Spleen (tissue), 11 donors: ENCODE measurements around the gene SLC4A2. TPM values are rescaled to one million over a fixed set of nuclear protein-coding genes. Genes with fewer than 3 reads are reported as not detected.

Source experiments
- DNase-seq: peaks from one replicate; pipeline ENCODE4 v3.0.0-alpha.2; 2020
- H3K27ac ChIP-seq, 8 donors: fragments of 200-600 bp; sonication (generic) in 7 of 8; 1 replicate in 4 of 8; 2 replicates in 4 of 8; pipeline versions ENCODE4 v1.5.0 to v1.8.0; 2016 to 2021; ENCODE audit warnings: inconsistent platforms in 4 of 8, mild to moderate bottlenecking in 4 of 8, moderate library complexity in 1 of 8
- H3K27me3 ChIP-seq, 7 donors: fragments of 200-600 bp; sonication (generic) in 6 of 7; replicated peaks in 1 of 7; 1 replicate in 4 of 7; 2 replicates in 3 of 7; pipeline versions ENCODE4 v1.5.0 to v1.8.0; 2016 to 2021; ENCODE audit warnings: inconsistent platforms in 3 of 7, mild to moderate bottlenecking in 1 of 7
- H3K36me3 ChIP-seq, 6 donors: fragments of 200-600 bp; sonication (generic) in 5 of 6; 1 replicate in 4 of 6; 2 replicates in 2 of 6; pipeline versions ENCODE4 v1.5.0 to v1.8.0; 2016 to 2021; ENCODE audit warnings: inconsistent platforms in 2 of 6
- H3K4me1 ChIP-seq, 6 donors: fragments of 200-600 bp; sonication (generic) in 5 of 6; 1 replicate in 3 of 6; 2 replicates in 3 of 6; pipeline versions ENCODE4 v1.5.0 to v1.8.0; 2016 to 2021; ENCODE audit warnings: inconsistent platforms in 3 of 6
- H3K4me3 ChIP-seq, 8 donors: fragments of 200-600 bp; sonication (generic) in 7 of 8; 1 replicate in 4 of 8; 2 replicates in 4 of 8; pipeline versions ENCODE4 v1.5.0 to v1.8.0; 2016 to 2021; ENCODE audit warnings: inconsistent platforms in 4 of 8, mild to moderate bottlenecking in 4 of 8, moderate library complexity in 2 of 8
- H3K9me3 ChIP-seq, 8 donors: fragments of 200-600 bp; sonication (generic) in 7 of 8; 1 replicate in 4 of 8; 2 replicates in 4 of 8; pipeline versions ENCODE4 v1.5.0 to v1.8.0; 2016 to 2021; ENCODE audit warnings: inconsistent platforms in 4 of 8
- POLR2A ChIP-seq, 3 donors: fragments of 450-650 bp; IDR thresholded peaks; one replicate each; pipeline ENCODE4 v1.5.1; 2017; ENCODE audit warnings: antibody characterized with exemption in 3 of 3, mild to moderate bottlenecking in 1 of 3
- POLR2AphosphoS5 ChIP-seq, 3 donors: sonication (generic); formaldehyde crosslinking; IDR thresholded peaks; one replicate each; pipeline ENCODE4 v1.5.1; 2017; ENCODE audit warnings: antibody characterized with exemption in 3 of 3
- WGBS, 5 donors: extraction: QIAGEN DNeasy Blood & Tissue Kit in 3 of 5; methylation state at CpG; one replicate each; pipeline versions ENCODE4 v1.1.5 to v1.1.7; 2013 to 2018; 5-methylcytosine and 5-hydroxymethylcytosine counted together
- intact Hi-C: fragments of 100-400 bp; cut with DNase I; formaldehyde crosslinking; loops from one replicate; pipeline ENCODE4 v1.15.0; 2023; ENCODE audit warnings: low total_unique reads
- polyA plus RNA-seq, 3 donors: library from polyadenylated mRNA; stranded (reverse); fragments of 200-250 nt; gene quantifications; one replicate each; pipeline ENCODE4 v1.2.1, GENCODE V29; 2013
- total RNA-seq, 7 donors: library from RNA; depleted of rRNA in 3 of 7; stranded (reverse); fragments of >200 nt in 3 of 7; fragmentation: NEBNext Ultra II Directional in 4 of 7; extraction: Animal tissue kit (Norgen Biotek cat#: 25700) in 4 of 7; gene quantifications; one replicate each; pipeline versions ENCODE4 v1.1.0 to v1.2.1, GENCODE V29; 2016 to 2021
- TF ChIP-seq, protein P1 (sequence below), 11 experiments: fragments of 200-600 bp in 7 of 11; fragments of 450-650 bp in 4 of 11; sonication (generic) in 4 of 11; IDR thresholded peaks in 8 of 11; conservative IDR thresholded peaks in 3 of 11; 1 replicate in 7 of 11; 2 replicates in 4 of 11; pipeline versions ENCODE4 v1.4.0 to v1.8.0; 2016 to 2021; ENCODE audit warnings: antibody characterized with exemption in 11 of 11, inconsistent platforms in 4 of 11, mild to moderate bottlenecking in 1 of 11
- donor health status: healthy with polysubstance abuse.
- donor health status: DM: no; HTN: no; CAD: no; lungs with moderate emphysema.
- donor health status: DM: no; HTN: no; CAD: no.
- donor health status: Bipolar disorder and iron deficiency.
- donor health status: healthy.
- donor health status: DM: no; HTN: no; CAD: no.
- donor health status: DM: yes; HTN: yes; CAD: no.

SLC4A2 gene
- total and polyA plus RNA-seq, 10 donors, result 43.9 to 122 (median 90.9) TPM

DNA sequence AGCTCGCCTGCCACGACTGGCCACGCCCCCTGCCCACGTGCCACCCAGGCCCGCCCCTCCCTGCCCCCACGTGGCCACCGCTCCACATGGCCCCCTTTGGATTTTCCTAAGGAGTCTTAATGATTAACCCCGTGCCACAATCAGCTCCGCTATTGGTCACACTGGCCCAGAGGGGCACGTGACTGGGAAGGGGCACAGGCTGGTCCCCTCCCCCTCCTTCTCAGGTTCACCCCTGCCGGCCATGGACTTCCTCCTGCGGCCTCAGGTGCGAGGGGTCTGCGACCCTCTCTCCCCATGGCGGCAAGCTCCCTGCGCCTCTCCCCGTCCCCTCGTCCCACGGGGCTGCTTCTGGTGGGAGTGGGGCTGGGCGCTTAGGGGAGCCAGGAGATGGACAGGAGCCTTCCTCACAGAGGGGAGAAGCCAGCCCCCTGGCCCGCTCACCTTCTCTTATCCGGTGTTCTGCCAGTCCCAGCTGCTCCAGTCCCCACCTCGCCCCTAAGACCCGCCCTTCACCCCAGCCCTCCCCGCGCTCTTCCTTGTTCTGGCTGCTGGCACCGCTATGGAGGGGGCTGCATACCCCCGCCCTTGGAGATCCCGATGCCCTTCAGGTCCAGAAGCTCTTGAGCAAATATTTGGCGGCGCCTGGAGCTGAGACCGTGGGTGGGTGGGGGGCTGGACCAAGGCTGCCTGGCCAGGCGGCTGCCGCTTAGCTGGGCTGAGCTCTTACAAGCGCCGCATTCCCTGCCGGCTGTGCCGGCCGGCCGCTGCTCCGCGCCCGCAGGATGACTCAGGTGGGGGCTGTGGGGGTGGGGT lies 3.2 kb downstream of the SLC4A2 start:
- intact Hi-C loops, result no loop called here
- Histone ChIP-seq H3K27me3 (no peaks in the 10 kb centered on the region), H3K4me3 (no peak overlapping the region), H3K9me3 (no peaks in the 10 kb centered on the region), H3K36me3 (peaks cover 0 to 60% (median 38%) of the 10 kb centered on the region in 6 donors), H3K4me1 (peaks cover 15 to 52% (median 37%) of the 10 kb centered on the region in 6 donors), H3K27ac (peak overlapping the region in 1 of 8 donors; percentile 7)
- TF ChIP-seq, protein P1, sequence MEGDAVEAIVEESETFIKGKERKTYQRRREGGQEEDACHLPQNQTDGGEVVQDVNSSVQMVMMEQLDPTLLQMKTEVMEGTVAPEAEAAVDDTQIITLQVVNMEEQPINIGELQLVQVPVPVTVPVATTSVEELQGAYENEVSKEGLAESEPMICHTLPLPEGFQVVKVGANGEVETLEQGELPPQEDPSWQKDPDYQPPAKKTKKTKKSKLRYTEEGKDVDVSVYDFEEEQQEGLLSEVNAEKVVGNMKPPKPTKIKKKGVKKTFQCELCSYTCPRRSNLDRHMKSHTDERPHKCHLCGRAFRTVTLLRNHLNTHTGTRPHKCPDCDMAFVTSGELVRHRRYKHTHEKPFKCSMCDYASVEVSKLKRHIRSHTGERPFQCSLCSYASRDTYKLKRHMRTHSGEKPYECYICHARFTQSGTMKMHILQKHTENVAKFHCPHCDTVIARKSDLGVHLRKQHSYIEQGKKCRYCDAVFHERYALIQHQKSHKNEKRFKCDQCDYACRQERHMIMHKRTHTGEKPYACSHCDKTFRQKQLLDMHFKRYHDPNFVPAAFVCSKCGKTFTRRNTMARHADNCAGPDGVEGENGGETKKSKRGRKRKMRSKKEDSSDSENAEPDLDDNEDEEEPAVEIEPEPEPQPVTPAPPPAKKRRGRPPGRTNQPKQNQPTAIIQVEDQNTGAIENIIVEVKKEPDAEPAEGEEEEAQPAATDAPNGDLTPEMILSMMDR (IDR thresholded peaks at IDR 0.05 in 8 of 11, conservative IDR thresholded peaks at IDR 0.05 in 3 of 11), result no peak
- TF ChIP-seq POLR2A (IDR thresholded peaks at IDR 0.05), result no peak
- TF ChIP-seq POLR2AphosphoS5 (IDR thresholded peaks at IDR 0.05), result no peak
- 81 to 88% (median 83%) methylated on average over 33 to 43 of the region's 43 CpGs for WGBS, 5 donors
- DNase-seq, result no peak

DNA sequence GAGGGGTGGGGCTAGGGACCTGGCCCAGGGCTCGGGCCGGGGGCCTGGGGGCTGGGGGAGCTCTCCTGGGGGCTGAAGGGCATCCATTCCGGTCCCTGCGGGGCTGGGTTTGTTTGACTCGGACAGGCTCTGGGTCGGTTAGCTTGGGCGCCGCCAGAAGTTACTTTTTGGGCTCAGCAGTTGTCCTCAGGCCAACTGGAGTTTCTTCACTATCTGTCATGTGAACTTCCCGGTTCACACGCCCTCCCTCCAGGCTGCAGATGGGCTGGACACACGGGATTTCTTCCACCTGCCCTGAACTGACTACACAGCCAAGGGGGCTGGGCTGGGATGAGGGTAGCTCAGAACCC lies 3.8 kb downstream of the SLC4A2 start:
- intact Hi-C loops, result no loop called here
- Histone ChIP-seq H3K4me3 (no peak overlapping the region), H3K27ac (peak overlapping the region in 1 of 8 donors; percentile 7), H3K4me1 (peaks cover 15 to 50% (median 36%) of the 10 kb centered on the region in 6 donors), H3K36me3 (peaks cover 0 to 66% (median 44%) of the 10 kb centered on the region in 6 donors), H3K27me3 (no peaks in the 10 kb centered on the region), H3K9me3 (no peaks in the 10 kb centered on the region)
- DNase-seq, result no peak
- WGBS, 5 donors, result 80 to 94% (median 87%) methylated on average over 10 to 11 of the region's 11 CpGs
- TF ChIP-seq POLR2AphosphoS5 (IDR thresholded peaks at IDR 0.05) (no peak), POLR2A (IDR thresholded peaks at IDR 0.05) (no peak)
- TF ChIP-seq, protein P1 (IDR thresholded peaks at IDR 0.05 in 8 of 11, conservative IDR thresholded peaks at IDR 0.05 in 3 of 11), result no peak

DNA sequence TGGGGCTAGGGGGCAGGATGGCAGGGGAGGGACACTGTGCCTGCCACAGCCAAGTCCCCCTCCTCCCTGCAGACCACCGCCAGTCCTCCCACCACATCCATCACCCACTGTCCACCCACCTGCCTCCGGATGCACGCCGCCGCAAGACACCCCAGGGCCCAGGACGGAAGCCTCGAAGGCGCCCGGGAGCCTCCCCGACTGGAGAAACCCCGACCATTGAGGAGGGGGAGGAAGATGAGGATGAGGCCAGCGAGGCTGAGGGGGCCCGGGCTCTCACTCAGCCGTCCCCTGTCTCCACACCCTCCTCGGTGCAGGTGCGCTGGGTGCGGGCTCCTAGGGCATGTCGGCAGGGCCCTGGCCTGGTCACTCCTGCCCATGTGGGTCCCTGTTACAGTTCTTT lies 5.1 kb downstream of the SLC4A2 start:
- no peak overlapping the region for H3K4me3 ChIP-seq
- no peaks in the 10 kb centered on the region for H3K27me3 ChIP-seq
- TF ChIP-seq, protein P1 (IDR thresholded peaks at IDR 0.05 in 8 of 11, conservative IDR thresholded peaks at IDR 0.05 in 3 of 11), result no peak
- TF ChIP-seq POLR2A (IDR thresholded peaks at IDR 0.05), result no peak
- TF ChIP-seq POLR2AphosphoS5 (IDR thresholded peaks at IDR 0.05), result no peak
- WGBS, 5 donors, result 93 to 99% (median 97%) methylated on average over 11 to 18 of the region's 18 CpGs
- DNase-seq, result no peak
- H3K4me1 ChIP-seq, result peaks cover 12 to 38% (median 25%) of the 10 kb centered on the region in 6 donors
- no peaks in the 10 kb centered on the region for H3K9me3 ChIP-seq
- H3K27ac ChIP-seq, result no peak overlapping the region
- H3K36me3 ChIP-seq, result peaks cover 0 to 78% (median 54%) of the 10 kb centered on the region in 6 donors
- intact Hi-C loops, result no loop called here

DNA sequence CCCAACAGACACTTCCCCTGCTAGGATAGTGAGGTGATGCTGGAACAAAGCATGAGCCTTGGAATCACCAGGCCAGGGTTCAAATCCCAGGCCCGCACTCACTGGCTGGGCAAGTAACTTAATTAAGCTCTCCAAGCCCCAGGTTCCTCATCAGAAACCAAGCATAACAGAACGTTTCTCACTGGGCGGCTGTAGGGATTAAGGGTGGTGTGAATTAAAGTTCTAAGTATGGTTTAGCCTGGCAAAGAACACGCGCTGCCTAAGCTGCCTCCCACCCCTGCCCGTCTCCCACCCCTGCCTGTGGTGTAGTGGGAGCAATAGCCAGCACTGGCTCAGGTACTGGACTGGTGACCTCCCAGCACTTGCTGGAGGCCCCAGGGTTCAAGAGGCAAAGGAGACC lies 5.6 kb downstream of the SLC4A2 start:
- no peak overlapping the region for H3K27ac ChIP-seq
- no peak for DNase-seq
- intact Hi-C loops, result no loop called here
- TF ChIP-seq, protein P1 (IDR thresholded peaks at IDR 0.05 in 8 of 11, conservative IDR thresholded peaks at IDR 0.05 in 3 of 11), result no peak
- TF ChIP-seq POLR2AphosphoS5 (IDR thresholded peaks at IDR 0.05), result no peak
- peaks cover 12 to 36% (median 24%) of the 10 kb centered on the region in 6 donors for H3K4me1 ChIP-seq
- WGBS, 5 donors, result 85 to 97% (median 93%) methylated on average over 6 of the region's 6 CpGs
- no peak overlapping the region for H3K4me3 ChIP-seq
- H3K36me3 ChIP-seq, result peaks cover 0 to 84% (median 59%) of the 10 kb centered on the region in 6 donors
- no peaks in the 10 kb centered on the region for H3K27me3 ChIP-seq
- no peaks in the 10 kb centered on the region for H3K9me3 ChIP-seq
